Mucosa of descending colon (tissue), 3 donors: ENCODE measurements around the gene POLR3E. TPM values are rescaled to one million over a fixed set of nuclear protein-coding genes. Genes with fewer than 3 reads are reported as not detected.
A peak's percentile ranks its signal among the peaks of the same experiment; 100 is the strongest.
"Not testable (repeated sequence)": the region's sequence is repeated elsewhere in the genome, so short reads cannot be mapped to it uniquely, and the experiment has no call there.

Experiments
- ATAC-seq: fragments of 200-7000 bp; cut with Tn5 transposase; one replicate; pipeline ENCODE4 v1.9.1; 2020; ENCODE audit warnings: mild to moderate bottlenecking, moderate library complexity
- DNase-seq, 3 donors: peaks; one replicate each; pipeline ENCODE4 v3.0.0-alpha.2; 2020
- H3K36me3 ChIP-seq: fragments of 200-600 bp; one replicate; pipeline ENCODE4 v1.8.0; 2021; ENCODE audit warnings: low read depth, mild to moderate bottlenecking
- H3K4me1 ChIP-seq: fragments of 200-600 bp; one replicate; pipeline ENCODE4 v1.8.0; 2021; ENCODE audit warnings: low read depth, mild to moderate bottlenecking
- H3K4me3 ChIP-seq: fragments of 200-600 bp; one replicate; pipeline ENCODE4 v1.8.0; 2021; ENCODE audit warnings: mild to moderate bottlenecking
- H3K9me3 ChIP-seq: fragments of 200-600 bp; one replicate; pipeline ENCODE4 v1.8.0; 2021; ENCODE audit warnings: mild to moderate bottlenecking
- intact Hi-C, 2 donors: fragments of 100-400 bp; cut with DNase I in 1 of 2; cut with micrococcal nuclease in 1 of 2; formaldehyde crosslinking; loops; one replicate each; pipeline versions ENCODE4 v1.11.0 to v1.11.1; 2022; cut with DNase I, micrococcal nuclease
- total RNA-seq, 3 donors: library from RNA; stranded (reverse); fragmentation: NEBNext Ultra II Directional in 2 of 3; extraction: Animal tissue kit (Norgen Biotek cat#: 25700) in 2 of 3; gene quantifications; one replicate each; pipeline versions ENCODE4 v1.2.1 to v1.2.4, GENCODE V29; 2021 to 2023
- TF ChIP-seq, protein P1 (sequence below): fragments of 200-600 bp; IDR thresholded peaks from one replicate; pipeline ENCODE4 v1.8.0; 2022; ENCODE audit warnings: antibody characterized with exemption, mild to moderate bottlenecking
- donor health status: DM: no; HTN: no; CAD: no; lungs with moderate emphysema.
- donor health status: DM: no; HTN: no; CAD: no.
- donor health status: DM: no; HTN: yes; CAD: no.

POLR3E gene
- total RNA-seq, 3 donors from 2014 or later: 37.7 to 54.5 (median 49.5) TPM

DNA sequence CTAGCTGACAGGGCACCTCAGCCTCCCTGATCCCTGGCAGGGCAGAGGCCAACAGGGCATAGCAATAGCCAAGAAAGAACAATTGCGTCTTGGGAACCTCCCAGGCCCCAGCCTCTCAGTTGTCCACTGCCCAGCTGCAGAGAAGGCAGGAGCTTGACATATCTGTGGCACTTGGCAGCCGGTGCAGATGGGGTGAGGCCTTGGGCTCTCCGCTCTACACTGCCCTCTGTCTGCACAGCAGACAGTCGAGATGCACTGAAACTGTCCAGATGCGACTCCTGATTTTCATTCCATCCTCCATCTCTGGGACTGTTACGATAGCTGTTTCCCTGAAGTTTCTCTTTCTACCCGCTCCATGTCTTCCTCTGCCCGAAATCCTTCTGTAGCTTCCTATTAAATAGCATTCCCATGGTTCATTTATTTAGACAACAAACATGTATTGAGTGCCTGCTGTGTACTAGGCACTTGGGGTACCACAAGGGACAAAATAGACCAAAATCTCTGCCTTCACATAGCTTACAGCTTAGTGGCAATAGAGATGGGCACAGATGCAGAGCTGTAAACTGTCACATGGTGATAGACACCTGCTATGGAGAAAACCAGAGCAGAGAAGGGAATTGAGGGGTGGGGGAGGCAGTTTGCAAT is 3.3 kb downstream of the POLR3E start:
- Histone ChIP-seq H3K36me3 (no peaks in the 10 kb centered on the region), H3K9me3 (no peaks in the 10 kb centered on the region), H3K4me1 (no peaks in the 10 kb centered on the region), H3K4me3 (no peak overlapping the region)
- intact Hi-C loops: no loop called here
- peak; percentile 22 for ATAC-seq
- peak in 2 of 3 donors; percentile 70 to 77 for DNase-seq
- TF ChIP-seq, protein P1, sequence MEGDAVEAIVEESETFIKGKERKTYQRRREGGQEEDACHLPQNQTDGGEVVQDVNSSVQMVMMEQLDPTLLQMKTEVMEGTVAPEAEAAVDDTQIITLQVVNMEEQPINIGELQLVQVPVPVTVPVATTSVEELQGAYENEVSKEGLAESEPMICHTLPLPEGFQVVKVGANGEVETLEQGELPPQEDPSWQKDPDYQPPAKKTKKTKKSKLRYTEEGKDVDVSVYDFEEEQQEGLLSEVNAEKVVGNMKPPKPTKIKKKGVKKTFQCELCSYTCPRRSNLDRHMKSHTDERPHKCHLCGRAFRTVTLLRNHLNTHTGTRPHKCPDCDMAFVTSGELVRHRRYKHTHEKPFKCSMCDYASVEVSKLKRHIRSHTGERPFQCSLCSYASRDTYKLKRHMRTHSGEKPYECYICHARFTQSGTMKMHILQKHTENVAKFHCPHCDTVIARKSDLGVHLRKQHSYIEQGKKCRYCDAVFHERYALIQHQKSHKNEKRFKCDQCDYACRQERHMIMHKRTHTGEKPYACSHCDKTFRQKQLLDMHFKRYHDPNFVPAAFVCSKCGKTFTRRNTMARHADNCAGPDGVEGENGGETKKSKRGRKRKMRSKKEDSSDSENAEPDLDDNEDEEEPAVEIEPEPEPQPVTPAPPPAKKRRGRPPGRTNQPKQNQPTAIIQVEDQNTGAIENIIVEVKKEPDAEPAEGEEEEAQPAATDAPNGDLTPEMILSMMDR: peak; percentile 37

DNA sequence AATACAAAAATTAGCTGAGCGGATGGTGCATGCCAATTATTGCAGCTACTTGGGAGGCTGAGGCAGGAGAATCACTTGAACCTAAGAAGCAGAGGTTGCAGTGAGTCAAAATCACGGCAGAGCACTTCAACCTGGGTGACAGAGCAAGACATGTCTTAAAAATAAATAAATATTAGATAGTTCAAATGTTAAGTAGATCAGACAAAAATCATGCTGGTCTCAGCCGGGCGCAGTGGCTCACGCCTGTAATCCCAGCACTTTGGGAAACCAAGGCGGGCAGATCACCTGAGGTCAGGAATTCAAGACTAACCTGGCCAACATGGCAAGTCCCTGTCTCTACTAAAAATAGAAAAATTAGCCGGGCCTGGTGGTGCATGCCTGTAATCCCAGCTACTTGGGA is 4.2 kb downstream of the POLR3E start:
- ATAC-seq: not testable (repeated sequence)

DNA sequence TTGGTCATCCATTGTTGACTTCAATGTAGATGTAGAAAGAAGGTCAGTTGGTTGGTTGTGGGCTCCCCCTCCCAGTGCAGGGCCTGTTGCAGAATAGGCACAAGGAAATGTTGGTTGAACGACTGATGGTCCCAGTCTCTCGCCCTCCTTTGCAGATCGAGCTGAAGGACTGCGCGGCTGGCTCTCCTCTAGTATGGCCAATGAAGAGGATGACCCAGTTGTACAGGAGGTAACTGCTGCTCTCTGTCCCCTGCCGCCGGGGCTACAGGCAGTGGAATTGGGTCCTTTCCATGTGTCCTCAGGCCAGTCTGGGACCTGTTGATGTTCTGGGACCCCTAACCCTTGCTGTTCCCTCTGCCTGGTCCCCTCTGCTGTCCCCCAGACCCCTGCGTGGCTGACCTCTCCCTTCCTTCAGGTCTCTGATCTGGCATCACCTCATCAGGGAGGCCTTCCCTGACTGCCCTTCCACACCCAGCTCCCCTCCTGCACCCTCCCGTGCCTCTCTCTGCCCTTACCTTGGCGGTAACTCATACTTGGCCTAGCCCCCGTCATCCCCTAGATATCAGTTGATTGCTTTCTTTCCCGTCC is 5.7 kb downstream of the POLR3E start:
- no peak for DNase-seq

More for the DNA sequence above, 4.2 kb downstream of the POLR3E start:
- H3K4me1 ChIP-seq, DNase-seq, H3K9me3 ChIP-seq, intact Hi-C loops, H3K4me3 ChIP-seq, H3K36me3 ChIP-seq: not testable (repeated sequence)

DNA sequence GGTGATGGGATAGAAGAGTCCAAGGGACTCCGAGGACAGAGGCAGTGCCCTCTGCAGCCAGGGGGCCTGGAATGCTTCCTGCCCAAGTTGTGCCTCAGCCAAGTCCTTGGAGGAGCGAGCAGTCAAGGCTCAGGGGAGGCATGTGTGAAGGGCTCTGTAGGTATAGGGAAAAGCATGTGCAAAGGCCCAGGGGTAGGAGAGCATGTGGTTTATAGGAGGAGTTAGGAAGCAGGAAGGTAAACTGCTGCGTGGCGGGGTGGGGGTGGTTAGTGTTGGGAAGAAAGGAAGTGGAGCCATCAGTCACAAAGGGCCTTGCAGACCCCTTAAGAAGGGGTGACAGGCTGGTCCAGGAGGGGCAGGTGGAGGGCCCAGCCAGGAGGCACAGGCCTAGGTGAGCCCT is 7.2 kb downstream of the POLR3E start:
- H3K36me3 ChIP-seq: peaks cover 6% of the 10 kb centered on the region
- intact Hi-C loops: no loop called here
- no peaks in the 10 kb centered on the region for H3K9me3 ChIP-seq
- DNase-seq: no peak
- no peak for ATAC-seq
- H3K4me3 ChIP-seq: no peak overlapping the region
- no peaks in the 10 kb centered on the region for H3K4me1 ChIP-seq
- TF ChIP-seq, protein P1: no peak

More for the DNA sequence above, 5.7 kb downstream of the POLR3E start:
- intact Hi-C loops: no loop called here
- Histone ChIP-seq H3K36me3 (no peaks in the 10 kb centered on the region), H3K4me1 (no peaks in the 10 kb centered on the region), H3K9me3 (no peaks in the 10 kb centered on the region), H3K4me3 (no peak overlapping the region)
- TF ChIP-seq, protein P1: no peak
- no peak for ATAC-seq

GRCh38 chr16:22306788-22307187 is 9.6 kb downstream of the POLR3E start:
- H3K9me3 ChIP-seq: no peaks in the 10 kb centered on the region
- TF ChIP-seq, protein P1: no peak
- no peak overlapping the region for H3K4me3 ChIP-seq
- intact Hi-C loops: no loop called here
- H3K4me1 ChIP-seq: no peaks in the 10 kb centered on the region
- DNase-seq (no peak), ATAC-seq (no peak)
- peaks cover 7% of the 10 kb centered on the region for H3K36me3 ChIP-seq

- Histone ChIP-seq H3K36me3 (peaks cover 7% of the 10 kb centered on the region), H3K9me3 (no peaks in the 10 kb centered on the region), H3K4me1 (no peaks in the 10 kb centered on the region), H3K4me3 (no peak overlapping the region)
- ATAC-seq (no peak), DNase-seq (no peak)
- TF ChIP-seq, protein P1: no peak
- intact Hi-C loops: no loop called here
Measured at GRCh38 chr16:22307838-22308237, 10.6 kb downstream of the POLR3E start.
